GM19324 (cell line): ENCODE results near the gene INTS7.
"Not testable (repeated sequence)": the region's sequence is repeated elsewhere in the genome, so short reads cannot be mapped to it uniquely, and the experiment has no call there.

Experiments
- ATAC-seq: cut with Tn5 transposase; IDR thresholded peaks from one replicate; pipeline ENCODE4 v1.9.1; 2021; ENCODE audit warnings: mild to moderate bottlenecking, moderate library complexity; ENCODE audit not compliant: unreplicated experiment, low FRiP score

The INTS7 gene

GRCh38 chr1:212035835-212036605, 663 bp upstream of the INTS7 start:
- peak; percentile 23 for ATAC-seq

GRCh38 chr1:212034516-212035122, 738 bp downstream of the INTS7 start:
- peak; percentile 2 for ATAC-seq

GRCh38 chr1:212030936-212031528, 4.3 kb downstream of the INTS7 start:
- ATAC-seq = no peak

GRCh38 chr1:212027727-212028126, 7.6 kb downstream of the INTS7 start:
- ATAC-seq = not testable (repeated sequence)

GRCh38 chr1:212024469-212025149, 10.7 kb downstream of the INTS7 start:
- no peak for ATAC-seq

GRCh38 chr1:212022908-212023307, 12.4 kb downstream of the INTS7 start:
- ATAC-seq = not testable (repeated sequence)

GRCh38 chr1:212021563-212021962, 13.8 kb downstream of the INTS7 start:
- no peak for ATAC-seq

GRCh38 chr1:212020975-212021374, 14.4 kb downstream of the INTS7 start:
- no peak for ATAC-seq

- ATAC-seq = no peak
Observed at GRCh38 chr1:212013672-212014071, 21.7 kb downstream of the INTS7 start.

GRCh38 chr1:212012034-212012740, 23.2 kb downstream of the INTS7 start:
- peak; percentile 70 for ATAC-seq

- ATAC-seq = no peak
Observed at GRCh38 chr1:212010004-212010403, 25.4 kb downstream of the INTS7 start.

- ATAC-seq = no peak
Observed at GRCh38 chr1:212009561-212009960, 25.8 kb downstream of the INTS7 start.

- ATAC-seq = no peak
Observed at GRCh38 chr1:212007886-212008285, 27.5 kb downstream of the INTS7 start.

- ATAC-seq = no peak
Observed at GRCh38 chr1:212007178-212007577, 28.2 kb downstream of the INTS7 start.

GRCh38 chr1:212004895-212005608, 30.3 kb downstream of the INTS7 start:
- no peak for ATAC-seq

- ATAC-seq = no peak
Observed at GRCh38 chr1:212002536-212002935, 32.8 kb downstream of the INTS7 start.

GRCh38 chr1:211997426-211997825, 37.9 kb downstream of the INTS7 start:
- not testable (repeated sequence) for ATAC-seq

- ATAC-seq = no peak
Observed at GRCh38 chr1:211991695-211992094, 43.7 kb downstream of the INTS7 start.

GRCh38 chr1:211986628-211987254, 48.6 kb downstream of the INTS7 start:
- no peak for ATAC-seq
